T47D (cell line): ENCODE data around the gene AIG1.

Experiments used
- DNase-seq, 2 experiments: peaks; one replicate each; pipeline versions ENCODE4 v3.0.0 to v3.0.0-alpha.2; 2011 to 2012; ENCODE audit warnings: low read depth in 1 of 2, low spot score in 1 of 2
- JUND ChIP-seq: IDR thresholded peaks from 2 replicates; pipeline ENCODE4 v1.6.1; 2012; ENCODE audit warnings: low read depth
- in situ Hi-C: cut with HindIII; loops from 2 replicates; pipeline ENCODE4 v1.10.0; 2016; ENCODE audit warnings: low sequenced_read_pairs, low pct_unique_long_range_greater_than_20kb

The AIG1 gene

DNA sequence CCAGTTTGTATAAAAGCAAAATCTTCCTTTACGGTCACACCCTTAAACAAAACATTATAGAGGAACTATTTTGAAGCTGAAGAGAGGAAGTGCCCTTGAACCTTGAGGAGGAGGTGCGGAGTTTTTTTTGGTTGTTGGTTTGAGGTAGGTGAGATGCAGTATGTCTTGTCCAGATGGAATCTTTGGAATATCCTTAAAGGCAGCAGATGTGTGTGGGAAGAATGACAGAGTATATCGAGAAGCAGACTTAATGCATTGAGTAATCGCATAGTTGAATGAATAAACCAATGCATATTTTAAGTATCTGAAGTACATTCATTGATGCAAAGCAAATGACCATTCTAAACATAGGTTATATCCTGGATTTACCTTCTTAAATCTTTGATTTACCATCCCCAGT lies 49.9 kb downstream of the AIG1 start:
- no peak for TF ChIP-seq JUND
- in situ Hi-C loops: no loop called here
- no peak for DNase-seq

GRCh38 chr6:143110996-143111395 lies 50.3 kb downstream of the AIG1 start:
- TF ChIP-seq JUND: no peak
- DNase-seq: no peak
- in situ Hi-C loops: no loop called here

GRCh38 chr6:143111443-143111842 lies 50.8 kb downstream of the AIG1 start:
- no peak for DNase-seq
- in situ Hi-C loops: no loop called here

DNA sequence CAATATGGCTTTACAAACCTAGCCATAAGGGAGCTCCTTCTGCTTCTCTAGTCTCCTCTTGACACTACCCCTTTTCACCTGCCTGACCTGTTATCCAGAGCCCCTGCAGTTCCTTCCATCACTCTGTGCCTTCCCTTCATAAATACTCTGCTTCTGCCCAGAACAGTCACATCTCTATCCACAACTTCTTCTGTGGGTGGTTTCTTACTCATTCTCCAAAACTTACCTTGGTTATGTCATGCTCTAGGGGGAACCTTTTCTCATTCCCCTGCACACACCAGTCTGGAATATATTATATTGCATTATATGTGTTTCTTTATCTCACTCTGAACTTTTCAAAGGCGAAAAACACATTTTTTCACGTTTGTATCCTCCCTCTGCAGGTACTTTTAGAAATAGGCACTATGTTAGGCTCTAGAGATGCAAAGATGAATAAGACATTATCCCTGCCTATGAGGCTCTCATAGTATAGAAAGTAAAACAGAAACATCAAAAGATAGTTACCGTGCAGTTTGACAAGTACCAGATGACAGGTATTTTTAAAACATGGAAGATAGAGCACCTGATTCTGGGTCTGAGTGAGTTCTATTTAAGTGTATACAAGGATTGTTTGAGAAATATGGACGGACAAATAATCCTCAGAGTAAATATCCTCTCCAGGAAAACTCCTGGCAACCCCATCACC lies 51.5 kb downstream of the AIG1 start:
- TF ChIP-seq JUND: no peak
- in situ Hi-C loops: no loop called here
- no peak for DNase-seq

More at GRCh38 chr6:143111443-143111842, 50.8 kb downstream of the AIG1 start:
- no peak for TF ChIP-seq JUND

DNA sequence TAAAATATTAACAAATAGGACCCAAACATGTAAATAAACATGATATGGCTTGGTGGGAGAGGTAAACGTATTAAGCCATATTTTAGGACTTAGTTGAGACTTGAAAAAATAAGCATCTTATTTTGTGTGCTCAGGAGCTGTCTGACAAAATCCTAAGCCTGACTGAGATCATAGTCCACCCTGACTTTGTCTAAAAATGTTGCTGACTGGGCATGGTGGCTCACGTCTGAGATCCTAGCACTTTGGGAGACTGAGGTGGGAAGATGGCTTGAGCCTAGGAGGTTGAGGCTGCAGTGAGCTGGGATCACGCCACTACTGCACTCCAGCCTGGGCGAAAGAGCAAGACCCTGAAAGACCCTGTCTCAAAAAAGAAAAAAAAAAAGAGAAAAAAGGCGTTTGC lies 52.1 kb downstream of the AIG1 start:
- DNase-seq: no peak
- no peak for TF ChIP-seq JUND

GRCh38 chr6:143115728-143116127 lies 55.0 kb downstream of the AIG1 start:
- no peak for DNase-seq
- TF ChIP-seq JUND: no peak
- in situ Hi-C loops: no loop called here

More for the DNA sequence above, 52.1 kb downstream of the AIG1 start:
- in situ Hi-C loops: no loop called here

DNA sequence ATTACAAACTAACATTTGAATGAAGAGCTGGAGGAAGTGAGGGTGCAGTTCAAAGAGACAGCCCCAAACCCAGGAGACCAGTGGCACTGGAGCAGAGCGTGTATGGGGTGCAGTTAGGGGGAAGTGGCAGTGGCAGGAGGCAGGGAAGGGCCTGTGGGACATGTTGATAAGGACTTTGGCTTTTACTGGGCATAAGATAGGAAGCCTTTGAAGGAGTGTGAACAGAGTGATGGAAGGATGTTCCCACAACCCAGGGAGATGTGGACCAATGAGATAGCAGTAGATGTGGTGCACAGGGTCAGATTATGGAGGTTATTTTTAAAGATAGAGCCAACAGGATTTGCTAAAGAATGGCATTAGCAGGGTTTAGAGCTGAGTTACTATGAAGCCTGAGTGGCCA lies 56.4 kb downstream of the AIG1 start:
- in situ Hi-C loops: no loop called here
- no peak for DNase-seq
- TF ChIP-seq JUND: no peak

- in situ Hi-C loops: no loop called here
- no peak for TF ChIP-seq JUND
- no peak for DNase-seq
Measured at GRCh38 chr6:143119260-143119659, 58.6 kb downstream of the AIG1 start.

DNA sequence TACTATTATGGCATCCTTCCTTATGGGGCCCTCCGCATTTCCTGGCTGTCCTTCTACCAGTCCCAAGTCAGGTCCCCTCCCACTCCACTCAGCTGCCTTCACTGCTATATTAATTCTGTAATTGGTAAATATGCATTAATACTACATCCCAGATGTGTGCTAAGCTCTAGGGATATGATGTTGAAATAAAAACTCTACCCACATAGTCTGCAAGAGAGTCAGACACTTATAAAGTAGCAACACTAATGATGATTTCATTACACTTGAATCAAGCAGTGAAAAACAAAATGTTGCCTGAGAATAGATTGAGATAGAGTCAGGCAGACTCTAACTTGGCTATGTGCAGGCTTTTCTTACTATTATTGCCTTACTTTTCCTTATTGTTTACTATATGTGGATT lies 62.4 kb downstream of the AIG1 start:
- TF ChIP-seq JUND: no peak
- no peak for DNase-seq
- in situ Hi-C loops: no loop called here

DNA sequence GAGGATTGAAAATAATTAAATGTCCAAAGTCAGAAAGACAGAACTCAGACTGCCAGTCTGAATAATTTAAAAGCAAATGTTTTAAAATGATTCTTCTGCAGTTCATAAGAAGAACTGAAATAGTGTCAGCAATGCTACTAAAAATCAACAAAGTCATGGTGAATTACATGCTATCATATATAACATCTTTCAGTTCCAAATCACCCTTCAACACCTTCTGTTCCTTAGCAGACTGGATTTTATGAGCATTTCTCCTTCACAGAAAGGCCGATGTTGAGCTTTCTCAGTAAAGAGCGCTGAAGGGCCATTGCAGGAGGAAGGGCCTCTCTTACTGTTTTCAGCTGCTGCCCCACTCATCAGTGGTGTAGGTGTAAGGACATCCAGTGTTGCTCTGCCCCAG lies 63.3 kb downstream of the AIG1 start:
- in situ Hi-C loops: no loop called here
- no peak for TF ChIP-seq JUND
- DNase-seq: no peak

- TF ChIP-seq JUND: no peak
- no peak for DNase-seq
- in situ Hi-C loops: no loop called here
Measured at GRCh38 chr6:143125455-143125854, 64.8 kb downstream of the AIG1 start.

DNA sequence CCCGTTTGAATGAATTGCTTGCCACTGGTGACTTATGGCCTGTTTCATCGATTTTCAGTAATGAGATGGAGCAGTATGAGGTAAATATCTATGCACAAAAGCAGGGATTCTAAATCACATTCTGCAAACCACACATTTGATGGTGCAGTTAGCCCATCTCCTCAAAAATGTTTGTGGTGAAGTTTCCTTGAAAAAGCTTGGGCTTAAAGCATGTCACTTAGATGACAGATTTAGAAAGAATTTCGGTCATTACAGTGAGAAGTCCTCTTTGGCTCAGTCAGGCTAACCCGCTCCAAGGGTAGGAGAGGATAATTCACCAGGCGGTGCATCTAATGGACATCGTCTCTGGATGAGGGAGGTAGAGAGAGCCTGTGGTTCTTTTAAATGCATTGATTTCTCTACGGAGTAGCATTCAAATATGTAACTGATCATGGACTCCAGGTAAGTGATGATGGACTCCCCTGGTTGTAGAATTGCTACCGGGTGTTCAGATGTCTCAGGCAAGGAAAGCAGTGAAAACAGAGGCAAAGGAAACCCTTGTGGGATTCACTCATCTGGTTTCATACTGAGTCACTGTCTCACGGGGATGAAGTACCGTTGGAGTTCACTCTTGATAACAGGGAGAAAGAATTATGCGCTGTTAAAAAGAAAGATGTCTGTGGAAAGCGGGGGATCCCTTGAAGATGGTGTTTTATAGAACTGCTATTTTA lies 65.3 kb downstream of the AIG1 start:
- TF ChIP-seq JUND: no peak
- DNase-seq: no peak
- in situ Hi-C loops: no loop called here

- DNase-seq: no peak
- in situ Hi-C loops: no loop called here
- TF ChIP-seq JUND: no peak
Measured at GRCh38 chr6:143126574-143126941, 65.9 kb downstream of the AIG1 start.
